ENCODE measurements around the gene GNPNAT1. TPM values are rescaled to one million over a fixed set of nuclear protein-coding genes. Genes with fewer than 3 reads are reported as not detected.
"Not testable (repeated sequence)": the region's sequence is repeated elsewhere in the genome, so short reads cannot be mapped to it uniquely, and the experiment has no call there.

GNPNAT1 gene
- total RNA-seq, 2 experiments from 2014 or later: 30.4 to 31.4 TPM

- Mint-ChIP-seq H3K4me1 (ENCODE audit: low read depth) (peaks cover 34% of the 10 kb centered on the region), H3K9me3 (no peaks in the 10 kb centered on the region), H3K27ac (no peak overlapping the region), H3K4me3 (no peak overlapping the region), H3K36me3 (peaks cover 2% of the 10 kb centered on the region), H3K27me3 (no peaks in the 10 kb centered on the region)
- intact Hi-C loops (cut with micrococcal nuclease): no loop called here
- POLR2A ChIA-PET: no interaction called here
- no peak for DNase-seq
- CTCF ChIA-PET: no interaction called here
Observed at GRCh38 chr14:52786887-52787286, 4.5 kb downstream of the GNPNAT1 start.

DNA sequence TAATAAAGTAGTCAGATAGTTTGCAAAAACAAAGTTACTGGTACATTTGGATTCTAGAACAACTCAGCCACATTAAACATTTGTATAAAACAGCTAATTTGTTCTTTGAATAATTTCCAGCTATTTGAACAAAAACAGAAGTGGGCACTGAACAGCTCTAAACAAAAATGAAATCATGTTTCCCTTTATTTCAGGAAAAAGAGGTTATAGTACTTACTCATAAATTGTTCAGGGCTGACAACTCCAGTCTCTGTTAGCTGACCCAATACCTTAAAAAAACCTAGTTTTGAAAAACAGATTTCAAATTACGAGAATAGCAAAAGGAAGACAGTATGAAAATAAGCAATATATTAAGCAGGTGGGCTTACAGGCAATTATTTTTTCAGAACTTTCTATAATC is 8.2 kb downstream of the GNPNAT1 start:
- POLR2A ChIA-PET: interaction anchor here (0.6 kb wide), 1 partner anchor 609 kb away, joined by 3 read pairs; no protein-coding TSS in a partner anchor
- intact Hi-C loops (cut with micrococcal nuclease): no loop called here
- CTCF ChIA-PET: no interaction called here
- Mint-ChIP-seq H3K27me3 (no peaks in the 10 kb centered on the region), H3K9me3 (no peaks in the 10 kb centered on the region), H3K4me3 (no peak overlapping the region), H3K36me3 (peaks cover 8% of the 10 kb centered on the region), H3K4me1 (ENCODE audit: low read depth) (peaks cover 8% of the 10 kb centered on the region), H3K27ac (no peak overlapping the region)
- DNase-seq: no peak

DNA sequence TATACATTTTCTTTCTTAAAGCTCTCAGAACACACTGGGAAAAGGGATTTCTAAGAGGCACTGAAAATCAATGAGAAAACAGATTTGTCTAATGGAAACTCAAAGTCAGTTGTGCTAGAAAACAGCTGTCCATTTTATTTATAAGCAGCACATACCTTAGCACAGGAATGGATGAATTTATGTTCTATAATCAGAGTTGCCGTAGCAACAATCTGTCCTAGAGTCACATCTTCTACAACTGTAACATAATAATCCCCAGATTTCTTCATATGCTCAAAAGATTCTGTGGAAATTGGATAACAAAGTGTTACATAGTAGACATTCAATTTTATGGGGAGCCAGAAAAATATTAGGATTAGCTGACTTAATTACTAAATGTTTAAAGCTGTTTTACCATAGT is 9.8 kb downstream of the GNPNAT1 start:
- Mint-ChIP-seq H3K36me3 (peaks cover 11% of the 10 kb centered on the region), H3K4me1 (ENCODE audit: low read depth) (no peaks in the 10 kb centered on the region), H3K27me3 (no peaks in the 10 kb centered on the region), H3K27ac (no peak overlapping the region), H3K9me3 (no peaks in the 10 kb centered on the region), H3K4me3 (no peak overlapping the region)
- POLR2A ChIA-PET: no interaction called here
- no peak for DNase-seq
- intact Hi-C loops (cut with micrococcal nuclease): no loop called here
- CTCF ChIA-PET: no interaction called here

DNA sequence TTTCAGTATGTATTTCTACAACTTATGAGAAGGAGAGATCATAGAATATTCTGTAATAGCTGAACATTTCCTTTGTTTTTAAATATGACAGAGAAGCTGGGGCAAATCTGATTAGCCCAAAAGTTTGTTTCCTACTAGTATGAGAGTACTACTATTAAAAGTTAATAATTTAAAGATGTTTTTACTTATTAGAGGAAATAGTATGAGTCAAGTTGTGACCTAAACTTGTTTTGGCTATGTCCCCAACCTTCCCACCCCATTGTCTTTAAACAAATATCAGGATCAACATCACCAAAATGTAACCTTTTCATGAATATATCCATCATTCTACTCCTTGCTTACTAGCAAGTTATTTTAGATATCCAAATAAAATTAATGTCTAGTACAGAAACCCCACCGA is 10.5 kb downstream of the GNPNAT1 start:
- no peak overlapping the region for H3K27ac Mint-ChIP-seq
- peaks cover 9% of the 10 kb centered on the region for H3K36me3 Mint-ChIP-seq
- no peaks in the 10 kb centered on the region for H3K27me3 Mint-ChIP-seq
- no peaks in the 10 kb centered on the region for H3K4me1 Mint-ChIP-seq (ENCODE audit: low read depth)
- no peaks in the 10 kb centered on the region for H3K9me3 Mint-ChIP-seq
- ChIA-PET CTCF (interaction anchor here (1.0 kb wide), 1 partner anchor 180 kb away, joined by 3 read pairs; no protein-coding TSS in a partner anchor), POLR2A (no interaction called here)
- intact Hi-C loops (cut with micrococcal nuclease): no loop called here
- no peak overlapping the region for H3K4me3 Mint-ChIP-seq
- DNase-seq: no peak

DNA sequence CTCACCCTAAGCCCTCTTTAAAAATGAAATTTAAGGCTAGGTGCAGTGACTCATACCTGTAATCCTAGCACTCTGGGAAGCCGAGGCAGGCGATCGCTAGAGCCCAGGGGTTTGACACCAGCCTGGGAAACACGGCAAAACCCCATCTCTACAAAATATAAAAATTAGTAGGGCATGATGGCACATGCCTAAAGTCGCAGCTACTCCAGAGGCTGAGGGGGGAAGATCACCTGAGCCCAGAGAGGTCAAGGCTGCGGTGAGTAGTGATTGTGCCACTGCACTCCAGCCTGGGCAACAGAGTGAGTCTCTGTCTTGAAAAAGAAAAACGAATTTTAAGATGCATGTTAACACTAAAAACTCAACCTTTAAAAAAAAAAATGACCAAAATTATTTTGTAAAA is 12.7 kb downstream of the GNPNAT1 start:
- Mint-ChIP-seq H3K4me1 (ENCODE audit: low read depth) (no peaks in the 10 kb centered on the region), H3K9me3 (no peaks in the 10 kb centered on the region), H3K36me3 (peaks cover 12% of the 10 kb centered on the region), H3K4me3 (no peak overlapping the region), H3K27ac (no peak overlapping the region), H3K27me3 (no peaks in the 10 kb centered on the region)
- ChIA-PET CTCF (no interaction called here), POLR2A (no interaction called here)
- no peak for DNase-seq
- intact Hi-C loops (cut with micrococcal nuclease): loop anchor here (5.0 kb wide), 1 partner anchor 71 kb away; the partner anchor contains the start of gene PSMC6

GRCh38 chr14:52776816-52777215 is 14.6 kb downstream of the GNPNAT1 start:
- intact Hi-C loops (cut with micrococcal nuclease): loop anchor here (5.0 kb wide), 1 partner anchor 70 kb away; the partner anchor contains the start of gene PSMC6
- H3K4me1 Mint-ChIP-seq (ENCODE audit: low read depth): no peaks in the 10 kb centered on the region
- no peak overlapping the region for H3K4me3 Mint-ChIP-seq
- ChIA-PET POLR2A (interaction anchor here (1.1 kb wide), 1 partner anchor 14 kb away, joined by 4 read pairs; no protein-coding TSS in a partner anchor), CTCF (no interaction called here)
- H3K27me3 Mint-ChIP-seq: no peaks in the 10 kb centered on the region
- no peaks in the 10 kb centered on the region for H3K9me3 Mint-ChIP-seq
- no peak for DNase-seq
- H3K27ac Mint-ChIP-seq: no peak overlapping the region
- H3K36me3 Mint-ChIP-seq: peaks cover 17% of the 10 kb centered on the region

DNA sequence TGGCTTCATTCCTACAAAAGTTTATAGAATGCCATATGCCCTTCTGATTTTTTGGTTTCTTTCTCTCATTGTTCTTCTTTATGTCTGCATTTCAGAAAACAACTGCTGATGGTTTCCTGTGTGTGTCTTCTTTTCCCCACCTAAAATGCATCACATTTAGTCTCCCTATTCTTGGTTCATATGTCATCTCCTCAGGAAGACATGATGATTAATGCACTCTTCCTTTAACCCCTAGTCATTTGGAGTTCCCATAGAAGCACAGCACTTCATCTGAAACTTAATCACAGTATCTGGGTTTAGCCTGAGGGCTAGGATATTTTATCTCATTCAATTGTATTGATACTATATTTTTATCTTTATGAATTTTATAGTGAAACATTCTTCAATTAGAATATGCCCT is 21.5 kb downstream of the GNPNAT1 start:
- H3K4me3 Mint-ChIP-seq: no peak overlapping the region
- peak overlapping the region; percentile 68 for H3K27ac Mint-ChIP-seq
- no peaks in the 10 kb centered on the region for H3K27me3 Mint-ChIP-seq
- H3K4me1 Mint-ChIP-seq (ENCODE audit: low read depth): peaks cover 9% of the 10 kb centered on the region
- no peak for DNase-seq
- H3K36me3 Mint-ChIP-seq: peaks cover 37% of the 10 kb centered on the region
- CTCF ChIA-PET: no interaction called here
- POLR2A ChIA-PET: no interaction called here
- no peaks in the 10 kb centered on the region for H3K9me3 Mint-ChIP-seq
- intact Hi-C loops (cut with micrococcal nuclease): no loop called here

DNA sequence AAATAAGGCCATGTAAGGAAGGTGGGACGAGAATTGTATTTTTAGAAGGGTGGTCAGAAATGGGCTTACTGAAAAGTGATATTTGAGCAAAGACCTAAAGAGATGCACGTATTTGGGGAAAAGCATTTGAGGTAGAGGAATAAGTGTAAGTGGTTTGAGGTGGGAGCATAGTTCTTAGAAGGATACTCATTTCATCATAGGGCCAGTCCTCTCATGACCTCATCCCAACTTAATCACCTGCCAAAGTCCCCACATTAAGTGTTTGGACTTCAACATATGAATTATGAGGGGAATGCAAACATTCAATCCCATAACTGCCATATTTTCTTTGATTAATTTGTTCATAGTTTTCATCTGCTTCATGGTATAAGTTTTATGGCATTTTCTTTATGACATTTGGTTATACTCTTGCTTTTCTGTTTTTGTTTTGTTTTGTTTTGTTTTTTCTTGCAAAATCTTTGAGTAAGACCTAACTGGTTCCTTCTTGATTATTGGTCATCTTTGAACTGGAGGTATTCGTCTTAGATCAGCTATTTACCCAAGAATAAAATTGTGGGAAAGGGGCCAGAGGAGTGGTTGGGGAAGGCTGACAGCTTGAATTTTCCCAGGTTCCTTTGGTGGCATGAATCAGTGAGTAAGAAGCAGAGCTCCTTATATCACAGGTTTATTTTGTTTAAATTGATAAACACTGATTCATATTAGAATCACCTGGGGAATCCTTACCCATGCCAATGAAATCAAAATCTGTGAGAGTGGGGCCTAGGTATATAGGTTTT is 24.2 kb downstream of the GNPNAT1 start:
- Mint-ChIP-seq H3K4me1 (ENCODE audit: low read depth) (peaks cover 22% of the 10 kb centered on the region), H3K9me3 (no peaks in the 10 kb centered on the region), H3K27me3 (no peaks in the 10 kb centered on the region), H3K4me3 (no peak overlapping the region), H3K36me3 (peaks cover 36% of the 10 kb centered on the region), H3K27ac (no peak overlapping the region)
- POLR2A ChIA-PET: no interaction called here
- no peak for DNase-seq
- CTCF ChIA-PET: interaction anchor here (0.6 kb wide), 1 partner anchor 55 kb away, joined by 3 read pairs; no protein-coding TSS in a partner anchor
- intact Hi-C loops (cut with micrococcal nuclease): no loop called here

DNA sequence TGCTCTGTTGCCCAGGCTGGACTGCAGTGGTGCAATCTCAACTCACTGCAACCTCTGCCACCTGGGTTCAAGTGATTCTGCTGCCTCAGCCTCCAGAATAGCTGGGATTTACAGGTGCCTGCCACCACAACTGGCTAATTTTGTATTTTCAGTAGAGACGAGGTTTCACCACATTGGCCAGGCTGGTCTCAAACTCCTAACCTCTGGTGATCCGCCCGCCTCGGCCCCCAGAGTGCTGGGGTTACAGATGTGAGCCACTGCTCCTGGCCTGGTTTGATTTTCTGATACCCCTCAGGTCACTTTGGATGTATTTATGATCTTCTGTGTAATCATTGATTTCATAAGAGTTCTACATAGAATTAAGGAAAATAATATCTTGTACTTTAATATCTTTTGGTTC is 28.5 kb downstream of the GNPNAT1 start:
- H3K27me3 Mint-ChIP-seq; POLR2A ChIA-PET; H3K9me3 Mint-ChIP-seq; DNase-seq; H3K27ac Mint-ChIP-seq; intact Hi-C loops (cut with micrococcal nuclease); H3K4me3 Mint-ChIP-seq: not testable (repeated sequence)
- peaks cover 12% of the 10 kb centered on the region for H3K4me1 Mint-ChIP-seq (ENCODE audit: low read depth)
- CTCF ChIA-PET: interaction anchor here (1.1 kb wide), 1 partner anchor 18 kb away, joined by 3 read pairs; no protein-coding TSS in a partner anchor
- peaks cover 29% of the 10 kb centered on the region for H3K36me3 Mint-ChIP-seq

- intact Hi-C loops (cut with micrococcal nuclease): no loop called here
- peaks cover 21% of the 10 kb centered on the region for H3K36me3 Mint-ChIP-seq
- CTCF ChIA-PET: interaction anchor here (1.2 kb wide), 1 partner anchor 16 kb away, joined by 4 read pairs; no protein-coding TSS in a partner anchor
Observed at GRCh38 chr14:52759145-52759544, 32.3 kb downstream of the GNPNAT1 start.

GRCh38 chr14:52755607-52756316 is 35.6 kb downstream of the GNPNAT1 start:
- no peaks in the 10 kb centered on the region for H3K9me3 Mint-ChIP-seq
- no peak for DNase-seq
- CTCF ChIA-PET: no interaction called here

More at GRCh38 chr14:52759145-52759544, 32.3 kb downstream of the GNPNAT1 start:
- Mint-ChIP-seq H3K27me3 (no peaks in the 10 kb centered on the region), H3K9me3 (no peaks in the 10 kb centered on the region), H3K4me1 (ENCODE audit: low read depth) (peaks cover 11% of the 10 kb centered on the region), H3K27ac (no peak overlapping the region), H3K4me3 (no peak overlapping the region)
- POLR2A ChIA-PET: interaction anchor here (0.8 kb wide), 1 partner anchor 32 kb away, joined by 3 read pairs; no protein-coding TSS in a partner anchor
- DNase-seq: no peak

GRCh38 chr14:52748647-52749292 is 42.6 kb downstream of the GNPNAT1 start:
- no peak overlapping the region for H3K27ac Mint-ChIP-seq
- no peaks in the 10 kb centered on the region for H3K9me3 Mint-ChIP-seq
- no peak for DNase-seq
- H3K4me3 Mint-ChIP-seq: no peak overlapping the region
- intact Hi-C loops (cut with micrococcal nuclease): no loop called here
- peaks cover 34% of the 10 kb centered on the region for H3K4me1 Mint-ChIP-seq (ENCODE audit: low read depth)
- CTCF ChIA-PET: no interaction called here
- POLR2A ChIA-PET: no interaction called here
- H3K27me3 Mint-ChIP-seq: no peaks in the 10 kb centered on the region
- H3K36me3 Mint-ChIP-seq: peaks cover 26% of the 10 kb centered on the region

More at GRCh38 chr14:52755607-52756316, 35.6 kb downstream of the GNPNAT1 start:
- H3K36me3 Mint-ChIP-seq: peaks cover 12% of the 10 kb centered on the region
- no peak overlapping the region for H3K4me3 Mint-ChIP-seq
- peaks cover 2% of the 10 kb centered on the region for H3K4me1 Mint-ChIP-seq (ENCODE audit: low read depth)
- no peaks in the 10 kb centered on the region for H3K27me3 Mint-ChIP-seq
- POLR2A ChIA-PET: interaction anchor here (1.3 kb wide), 1 partner anchor 11 kb away, joined by 4 read pairs; no protein-coding TSS in a partner anchor
- H3K27ac Mint-ChIP-seq: no peak overlapping the region
- intact Hi-C loops (cut with micrococcal nuclease): no loop called here
